Breast epithelium (tissue), 4 donors: ENCODE measurements around the gene GRIFIN. TPM values are rescaled to one million over a fixed set of nuclear protein-coding genes. Genes with fewer than 3 reads are reported as not detected.

ENCODE experiments used
- DNase-seq, 2 donors: peaks; one replicate each; pipeline ENCODE4 v3.0.0-alpha.2; 2019; ENCODE audit warnings: low spot score in 2 of 2
- H3K27ac ChIP-seq, 2 donors: fragments of 200-600 bp; sonication (generic) in 1 of 2; one replicate each; pipeline ENCODE4 v1.5.1; 2016 to 2019; ENCODE audit warnings: mild to moderate bottlenecking in 1 of 2
- H3K27me3 ChIP-seq, 2 donors: fragments of 200-600 bp; sonication (generic) in 1 of 2; one replicate each; pipeline versions ENCODE4 v1.5.1 to v1.6.0; 2017 to 2019; ENCODE audit warnings: control low read depth in 1 of 2, mild to moderate bottlenecking in 1 of 2
- H3K36me3 ChIP-seq: fragments of 200-600 bp; one replicate; pipeline ENCODE4 v1.5.1; 2019
- H3K4me1 ChIP-seq, 2 donors: fragments of 200-600 bp; sonication (generic); one replicate each; pipeline ENCODE4 v1.5.1; 2016 to 2019; ENCODE audit warnings: control low read depth in 1 of 2
- H3K4me3 ChIP-seq, 3 donors: fragments of 200-600 bp; sonication (generic); 1 replicate in 2 of 3; 2 replicates in 1 of 3; pipeline ENCODE4 v1.5.1; 2016 to 2019; ENCODE audit warnings: mild to moderate bottlenecking in 3 of 3, moderate library complexity in 2 of 3
- H3K9me3 ChIP-seq, 2 donors: fragments of 200-600 bp; sonication (generic) in 1 of 2; one replicate each; pipeline ENCODE4 v1.5.1; 2016 to 2019; ENCODE audit warnings: control low read depth in 1 of 2
- POLR2A ChIP-seq: fragments of 450-650 bp; IDR thresholded peaks from one replicate; pipeline ENCODE4 v1.6.1; 2016; ENCODE audit warnings: antibody characterized with exemption, mild to moderate bottlenecking, moderate library complexity
- POLR2AphosphoS5 ChIP-seq, 3 donors: sonication (generic); formaldehyde crosslinking; IDR thresholded peaks; one replicate each; pipeline ENCODE4 v1.6.1; 2017; ENCODE audit warnings: antibody characterized with exemption in 3 of 3
- intact Hi-C: fragments of 100-400 bp; cut with DNase I; formaldehyde crosslinking; loops from one replicate; pipeline ENCODE4 v1.15.1; 2023; ENCODE audit warnings: low total_unique reads
- total RNA-seq, 3 donors: library from RNA; depleted of rRNA; stranded (reverse); fragments of >200 nt; gene quantifications; one replicate each; pipeline ENCODE4 v1.1.0, GENCODE V29; 2016
- TF ChIP-seq, protein P1 (sequence below), 3 donors: fragments of 450-650 bp; IDR thresholded peaks; one replicate each; pipeline ENCODE4 v1.5.1; 2016 to 2017; ENCODE audit warnings: antibody characterized with exemption in 3 of 3, mild to moderate bottlenecking in 3 of 3, moderate library complexity in 3 of 3

Gene GRIFIN
- total RNA-seq, 3 donors from 2014 or later = not detected

DNA sequence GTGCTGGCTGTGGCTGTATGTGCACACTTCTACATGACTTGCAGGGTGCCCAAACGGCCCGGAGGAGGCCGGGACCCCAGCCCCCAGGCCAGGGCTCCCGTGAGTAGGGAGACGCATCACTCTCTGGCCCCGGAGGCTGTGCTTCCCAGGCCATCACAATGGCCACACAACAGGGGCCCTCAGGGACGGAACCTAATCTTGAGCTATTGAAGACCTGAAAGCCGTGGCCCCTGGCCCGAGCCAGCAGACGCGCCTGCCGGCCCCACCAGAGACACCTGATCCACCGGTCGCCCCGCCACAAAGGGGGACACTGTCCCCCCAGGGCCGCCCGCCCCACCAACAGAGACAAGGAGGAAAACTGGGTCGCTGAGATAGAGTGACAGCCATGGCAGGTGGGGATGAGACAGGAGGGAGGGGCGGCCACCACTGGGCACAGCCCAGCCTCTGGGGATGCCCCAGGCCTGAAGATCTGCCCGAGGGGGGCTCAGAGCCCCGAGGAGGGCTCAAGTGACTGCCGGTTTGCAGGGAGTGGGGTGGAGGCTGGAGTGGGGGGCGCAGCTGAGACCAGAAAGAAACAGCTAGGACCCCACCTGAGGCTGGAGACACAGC is 33.2 kb upstream of the GRIFIN start:
- TF ChIP-seq, protein P1, sequence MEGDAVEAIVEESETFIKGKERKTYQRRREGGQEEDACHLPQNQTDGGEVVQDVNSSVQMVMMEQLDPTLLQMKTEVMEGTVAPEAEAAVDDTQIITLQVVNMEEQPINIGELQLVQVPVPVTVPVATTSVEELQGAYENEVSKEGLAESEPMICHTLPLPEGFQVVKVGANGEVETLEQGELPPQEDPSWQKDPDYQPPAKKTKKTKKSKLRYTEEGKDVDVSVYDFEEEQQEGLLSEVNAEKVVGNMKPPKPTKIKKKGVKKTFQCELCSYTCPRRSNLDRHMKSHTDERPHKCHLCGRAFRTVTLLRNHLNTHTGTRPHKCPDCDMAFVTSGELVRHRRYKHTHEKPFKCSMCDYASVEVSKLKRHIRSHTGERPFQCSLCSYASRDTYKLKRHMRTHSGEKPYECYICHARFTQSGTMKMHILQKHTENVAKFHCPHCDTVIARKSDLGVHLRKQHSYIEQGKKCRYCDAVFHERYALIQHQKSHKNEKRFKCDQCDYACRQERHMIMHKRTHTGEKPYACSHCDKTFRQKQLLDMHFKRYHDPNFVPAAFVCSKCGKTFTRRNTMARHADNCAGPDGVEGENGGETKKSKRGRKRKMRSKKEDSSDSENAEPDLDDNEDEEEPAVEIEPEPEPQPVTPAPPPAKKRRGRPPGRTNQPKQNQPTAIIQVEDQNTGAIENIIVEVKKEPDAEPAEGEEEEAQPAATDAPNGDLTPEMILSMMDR (IDR thresholded peaks at IDR 0.05) = no peak
- TF ChIP-seq POLR2AphosphoS5 (IDR thresholded peaks at IDR 0.05) = no peak
- TF ChIP-seq POLR2A = no peak
- DNase-seq = no peak
- no peaks in the 10 kb centered on the region for H3K27me3 ChIP-seq
- H3K9me3 ChIP-seq = no peaks in the 10 kb centered on the region
- peaks cover 24 to 30% of the 10 kb centered on the region in 2 donors for H3K4me1 ChIP-seq
- intact Hi-C loops = no loop called here
- H3K36me3 ChIP-seq = no peaks in the 10 kb centered on the region
- peak overlapping the region; percentile 72 to 87 for H3K27ac ChIP-seq
- peak overlapping the region in 1 of 3 donors; percentile 52 for H3K4me3 ChIP-seq

DNA sequence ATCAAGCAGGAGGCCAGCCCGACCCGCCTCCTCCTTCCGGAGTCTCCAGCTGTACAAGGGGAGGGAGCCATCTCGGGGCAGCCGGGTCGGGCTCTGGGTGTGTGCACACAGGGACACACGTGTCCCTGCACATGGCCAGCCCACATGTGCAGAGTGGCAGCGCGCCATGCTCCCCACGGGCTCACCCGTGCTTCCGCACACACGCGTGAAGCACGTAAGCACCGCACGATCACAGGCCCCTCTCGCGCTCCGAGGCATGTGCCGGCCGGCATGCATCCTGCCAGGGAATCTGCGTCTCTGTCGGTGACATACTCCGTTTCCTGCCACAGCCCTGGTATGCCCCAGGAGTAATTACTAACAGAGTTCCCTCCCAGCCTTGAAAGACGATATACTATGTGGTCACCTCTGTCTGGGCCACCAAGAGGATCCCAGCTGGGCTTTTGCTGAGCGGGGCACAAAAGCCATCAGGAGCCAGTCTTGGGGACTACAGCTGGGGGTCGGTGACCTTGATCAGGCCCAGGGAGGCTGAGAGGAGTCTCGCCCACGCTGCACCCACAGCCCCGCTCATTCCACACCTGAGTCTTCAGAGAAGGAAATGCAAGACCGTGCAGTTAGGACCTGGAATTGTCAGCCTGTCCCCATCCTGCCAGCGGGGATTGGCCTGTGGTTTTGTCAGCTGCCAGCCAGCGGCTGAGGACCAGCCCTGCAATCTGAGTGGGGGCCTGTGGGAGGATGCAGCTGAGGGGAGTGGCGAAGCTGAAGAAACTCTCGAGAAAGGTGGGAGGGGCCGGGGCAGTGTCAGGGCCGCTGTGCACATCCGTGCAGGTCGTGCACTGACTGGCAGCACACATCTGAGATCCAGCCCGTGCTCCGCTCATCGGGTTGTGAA is 32.4 kb upstream of the GRIFIN start:
- intact Hi-C loops = no loop called here
- Histone ChIP-seq H3K9me3 (no peaks in the 10 kb centered on the region), H3K27me3 (no peaks in the 10 kb centered on the region), H3K27ac (peak overlapping the region; percentile 72 to 87), H3K36me3 (no peaks in the 10 kb centered on the region), H3K4me1 (peaks cover 24 to 33% of the 10 kb centered on the region in 2 donors), H3K4me3 (peak overlapping the region in 2 of 3 donors; percentile 21 to 52)
- DNase-seq = peak in 1 of 2 donors; percentile 71
- TF ChIP-seq POLR2A (no peak), POLR2AphosphoS5 (IDR thresholded peaks at IDR 0.05) (peak in 2 of 3 donors; percentile 34 to 71)
- TF ChIP-seq, protein P1 (IDR thresholded peaks at IDR 0.05) = no peak

DNA sequence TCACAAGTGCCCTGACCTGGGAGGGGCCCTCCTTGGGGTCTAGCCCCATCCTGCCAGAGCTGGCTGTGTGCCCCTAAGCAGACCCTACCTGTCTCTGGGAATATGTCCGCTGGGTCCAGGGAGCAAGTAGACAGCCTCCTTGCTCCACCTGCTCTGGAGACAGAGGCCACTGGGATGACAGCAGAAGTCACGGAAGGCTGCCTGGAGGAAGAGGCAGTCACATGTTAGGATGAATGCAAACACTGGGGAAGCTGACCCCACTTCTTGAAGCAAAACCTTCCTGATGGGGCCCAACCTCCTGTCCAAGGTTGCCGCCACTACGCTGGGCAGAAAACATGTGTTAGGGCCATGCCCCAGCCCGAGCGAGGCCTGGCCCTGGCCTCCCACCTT is 31.7 kb upstream of the GRIFIN start:
- Histone ChIP-seq H3K27ac (peak overlapping the region; percentile 72 to 87), H3K9me3 (no peaks in the 10 kb centered on the region), H3K27me3 (no peaks in the 10 kb centered on the region), H3K4me3 (peak overlapping the region in 2 of 3 donors; percentile 21 to 52), H3K36me3 (no peaks in the 10 kb centered on the region), H3K4me1 (peaks cover 24 to 36% of the 10 kb centered on the region in 2 donors)
- no peak for DNase-seq
- intact Hi-C loops = no loop called here
- no peak for TF ChIP-seq POLR2AphosphoS5 (IDR thresholded peaks at IDR 0.05)
- TF ChIP-seq, protein P1 (IDR thresholded peaks at IDR 0.05) = no peak
- no peak for TF ChIP-seq POLR2A

DNA sequence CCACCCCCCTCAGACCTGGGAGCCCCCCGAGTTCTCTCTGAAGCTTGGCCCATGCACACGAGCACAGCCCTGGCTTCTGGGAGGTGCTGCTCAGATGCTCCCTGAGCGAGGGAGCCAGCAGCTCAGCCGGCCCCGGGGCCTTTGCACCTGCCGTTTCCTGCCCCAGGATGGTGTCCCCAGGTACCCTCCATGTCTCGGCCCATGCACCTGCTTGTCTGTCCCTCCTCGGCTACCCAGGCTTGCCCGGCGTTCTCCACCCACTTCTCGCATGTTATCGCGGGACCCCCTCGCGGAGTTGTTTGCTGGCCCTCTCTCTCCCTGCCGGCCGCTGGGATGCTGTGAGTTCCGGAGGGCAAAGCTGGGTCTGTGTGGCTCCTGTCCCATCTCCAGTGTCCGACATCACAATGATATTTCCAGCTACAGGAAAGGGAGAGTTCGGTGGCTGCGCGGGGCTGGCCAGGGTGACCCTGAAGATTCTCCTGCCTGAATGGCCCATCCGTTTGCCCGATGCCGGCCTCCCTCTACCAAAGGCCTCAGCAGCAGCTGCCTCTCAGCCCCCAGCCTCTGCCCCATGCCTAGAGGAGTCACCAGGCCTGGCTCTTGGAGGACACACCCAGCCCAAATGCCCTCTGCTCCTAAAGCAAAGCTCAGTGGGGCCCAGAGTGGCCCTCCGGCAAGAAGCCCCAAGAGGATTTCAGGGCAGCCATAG is 31.2 kb upstream of the GRIFIN start:
- H3K9me3 ChIP-seq = no peaks in the 10 kb centered on the region
- no peaks in the 10 kb centered on the region for H3K36me3 ChIP-seq
- H3K4me1 ChIP-seq = peaks cover 21 to 33% of the 10 kb centered on the region in 2 donors
- no peaks in the 10 kb centered on the region for H3K27me3 ChIP-seq
- intact Hi-C loops = no loop called here
- no peak overlapping the region for H3K4me3 ChIP-seq
- TF ChIP-seq POLR2A (no peak), POLR2AphosphoS5 (IDR thresholded peaks at IDR 0.05) (no peak)
- TF ChIP-seq, protein P1 (IDR thresholded peaks at IDR 0.05) = no peak
- DNase-seq = no peak
- H3K27ac ChIP-seq = peak overlapping the region; percentile 72 to 87
